Adipocyte (in vitro differentiated cells): ENCODE data around the gene FCHSD2.
A peak's percentile ranks its signal among the peaks of the same experiment; 100 is the strongest.
"Not testable (repeated sequence)": the region's sequence is repeated elsewhere in the genome, so short reads cannot be mapped to it uniquely, and the experiment has no call there.

Experiments
- DNase-seq: peaks from one replicate; pipeline ENCODE4 v3.0.0-alpha.2; 2015; ENCODE audit warnings: low read depth
- H3K27me3 ChIP-seq: replicated peaks from 2 replicates; pipeline ENCODE4 v1.7.0; 2013; ENCODE audit warnings: mild to moderate bottlenecking, low read length, moderate library complexity; ENCODE audit not compliant: control insufficient read depth, insufficient read depth
- H3K36me3 ChIP-seq: 2 replicates; pipeline ENCODE4 v1.7.0; 2013; ENCODE audit warnings: low read length, mild to moderate bottlenecking, moderate library complexity; ENCODE audit not compliant: control insufficient read depth, insufficient read depth, severe bottlenecking
- H3K4me1 ChIP-seq: 2 replicates; pipeline ENCODE4 v1.7.0; 2013; ENCODE audit warnings: mild to moderate bottlenecking, low read length, moderate library complexity; ENCODE audit not compliant: control insufficient read depth, insufficient read depth
- H3K4me3 ChIP-seq: 2 replicates; pipeline ENCODE4 v1.7.0; 2013; ENCODE audit warnings: mild to moderate bottlenecking, low read length, moderate library complexity
- H3K9ac ChIP-seq: 2 replicates; pipeline ENCODE4 v1.7.0; 2013; ENCODE audit warnings: mild to moderate bottlenecking, low read length, moderate library complexity
- H3K9me3 ChIP-seq: 2 replicates; pipeline ENCODE4 v1.7.0; 2013; ENCODE audit warnings: mild to moderate bottlenecking, low read length, moderate library complexity; ENCODE audit not compliant: control insufficient read depth

FCHSD2 gene

DNA sequence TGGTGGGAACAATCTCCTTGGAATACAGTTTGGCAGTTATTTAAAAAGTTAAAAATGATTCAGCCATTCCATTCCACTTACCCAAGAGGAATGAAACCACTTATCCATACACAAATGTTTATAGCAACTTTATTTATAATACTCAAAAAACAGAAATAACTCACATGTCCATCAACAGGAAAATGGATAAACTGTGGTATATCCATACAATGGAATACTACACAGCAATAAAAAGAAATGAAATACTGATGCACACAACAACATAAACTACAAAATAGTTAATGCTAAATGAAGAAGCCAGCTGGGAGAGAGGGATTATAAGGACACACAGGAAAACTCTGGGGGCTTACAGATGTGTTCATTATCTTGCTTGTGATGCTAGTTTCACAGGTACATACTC lies 64.7 kb downstream of the FCHSD2 start:
- Histone ChIP-seq H3K4me1 (peaks cover 12% of the 10 kb centered on the region), H3K9me3 (peaks cover 9% of the 10 kb centered on the region), H3K9ac (no peak overlapping the region), H3K27me3 (no peaks in the 10 kb centered on the region), H3K36me3 (peaks cover 12% of the 10 kb centered on the region), H3K4me3 (no peak overlapping the region)
- DNase-seq = no peak

DNA sequence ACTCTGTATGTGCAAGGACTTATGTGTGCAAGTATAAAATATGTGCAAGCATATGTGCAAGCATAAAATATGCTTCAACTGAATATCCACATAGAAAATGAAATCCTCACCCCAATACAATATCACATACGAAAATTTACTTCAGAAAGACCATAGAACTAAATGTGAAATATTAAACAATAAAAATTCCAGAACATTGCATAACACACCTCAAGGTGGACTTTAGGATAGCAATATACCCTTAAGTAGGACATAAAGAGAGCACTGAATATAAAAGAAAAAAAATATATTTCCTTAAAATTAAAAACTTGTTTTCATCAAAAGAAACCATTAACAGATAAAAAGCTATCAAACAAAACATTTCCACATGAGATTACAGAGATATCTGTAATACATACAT lies 67.8 kb downstream of the FCHSD2 start:
- Histone ChIP-seq H3K36me3 (peaks cover 12% of the 10 kb centered on the region), H3K4me1 (peaks cover 13% of the 10 kb centered on the region), H3K27me3 (no peaks in the 10 kb centered on the region), H3K4me3 (no peak overlapping the region), H3K9ac (no peak overlapping the region), H3K9me3 (peaks cover 9% of the 10 kb centered on the region)
- DNase-seq = no peak

DNA sequence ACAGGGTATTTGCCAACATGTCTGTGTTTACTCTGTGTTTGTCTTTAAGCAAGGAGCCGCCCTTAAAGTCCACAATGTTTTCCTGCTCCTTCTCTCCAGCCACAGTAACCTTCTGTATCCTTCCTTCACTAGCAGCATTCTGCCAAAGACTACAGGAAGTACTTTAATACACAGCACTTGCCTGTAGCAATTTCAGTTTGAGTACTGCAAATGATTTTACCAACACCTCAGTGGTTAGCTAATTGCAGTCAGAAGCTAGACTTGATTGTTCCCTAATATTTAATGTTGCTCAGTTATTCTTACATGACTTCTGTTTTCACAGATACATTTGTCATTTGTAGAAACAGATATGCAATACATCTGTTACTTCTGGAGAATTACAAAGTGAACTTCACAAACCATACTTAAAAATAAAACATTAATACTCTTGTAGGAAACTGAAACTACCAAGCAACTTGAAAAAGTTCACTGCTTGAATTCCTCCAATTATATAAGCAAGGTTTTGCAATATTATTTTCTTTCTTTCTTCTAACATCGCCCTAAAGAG lies 69.1 kb downstream of the FCHSD2 start:
- H3K9me3 ChIP-seq = peaks cover 9% of the 10 kb centered on the region
- peaks cover 8% of the 10 kb centered on the region for H3K36me3 ChIP-seq
- peak; percentile 63 for DNase-seq
- peaks cover 13% of the 10 kb centered on the region for H3K4me1 ChIP-seq
- H3K4me3 ChIP-seq = peak overlapping the region; percentile 72
- H3K9ac ChIP-seq = peak overlapping the region; percentile 60
- no peaks in the 10 kb centered on the region for H3K27me3 ChIP-seq

GRCh38 chr11:73070653-73071052 lies 71.5 kb downstream of the FCHSD2 start:
- Histone ChIP-seq H3K27me3 (no peaks in the 10 kb centered on the region), H3K36me3 (no peaks in the 10 kb centered on the region), H3K4me1 (peaks cover 13% of the 10 kb centered on the region), H3K9me3 (no peaks in the 10 kb centered on the region), H3K4me3 (no peak overlapping the region), H3K9ac (no peak overlapping the region)
- DNase-seq = no peak

DNA sequence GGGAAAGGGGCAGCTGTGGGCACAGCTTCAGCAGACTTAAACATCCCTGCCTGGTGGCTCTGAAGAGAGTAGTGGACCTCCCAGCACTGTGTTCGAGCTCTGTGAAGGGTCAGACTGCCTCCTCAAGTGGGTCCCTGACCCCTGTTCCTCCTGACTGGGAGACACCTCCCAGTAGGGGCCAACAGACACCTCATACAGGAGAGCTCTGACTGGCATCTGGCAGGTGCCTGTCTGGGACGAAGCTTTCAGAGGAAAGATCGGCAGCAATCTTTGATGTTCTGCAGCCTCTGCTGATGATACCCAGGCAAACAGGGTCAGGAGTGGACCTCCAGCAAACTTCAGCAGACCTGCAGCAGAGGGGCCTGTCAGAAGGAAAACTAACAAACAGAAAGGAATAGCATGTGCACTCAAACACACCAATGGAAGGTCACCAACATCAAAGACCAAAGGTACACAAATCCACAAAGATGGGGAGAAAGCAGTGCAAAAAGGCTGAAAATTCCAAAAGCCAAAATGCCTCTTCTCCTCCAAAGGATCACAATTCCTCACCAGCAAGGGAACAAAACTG lies 80.2 kb downstream of the FCHSD2 start:
- H3K36me3 ChIP-seq, H3K9me3 ChIP-seq, H3K4me3 ChIP-seq, DNase-seq, H3K9ac ChIP-seq, H3K4me1 ChIP-seq, H3K27me3 ChIP-seq: not testable (repeated sequence)

GRCh38 chr11:73061434-73061833 lies 80.7 kb downstream of the FCHSD2 start:
- not testable (repeated sequence) for H3K4me3 ChIP-seq, H3K27me3 ChIP-seq, H3K9me3 ChIP-seq, H3K9ac ChIP-seq, H3K4me1 ChIP-seq, DNase-seq, H3K36me3 ChIP-seq

GRCh38 chr11:73059915-73060314 lies 82.2 kb downstream of the FCHSD2 start:
- H3K4me1 ChIP-seq = peaks cover 5% of the 10 kb centered on the region
- DNase-seq = no peak

DNA sequence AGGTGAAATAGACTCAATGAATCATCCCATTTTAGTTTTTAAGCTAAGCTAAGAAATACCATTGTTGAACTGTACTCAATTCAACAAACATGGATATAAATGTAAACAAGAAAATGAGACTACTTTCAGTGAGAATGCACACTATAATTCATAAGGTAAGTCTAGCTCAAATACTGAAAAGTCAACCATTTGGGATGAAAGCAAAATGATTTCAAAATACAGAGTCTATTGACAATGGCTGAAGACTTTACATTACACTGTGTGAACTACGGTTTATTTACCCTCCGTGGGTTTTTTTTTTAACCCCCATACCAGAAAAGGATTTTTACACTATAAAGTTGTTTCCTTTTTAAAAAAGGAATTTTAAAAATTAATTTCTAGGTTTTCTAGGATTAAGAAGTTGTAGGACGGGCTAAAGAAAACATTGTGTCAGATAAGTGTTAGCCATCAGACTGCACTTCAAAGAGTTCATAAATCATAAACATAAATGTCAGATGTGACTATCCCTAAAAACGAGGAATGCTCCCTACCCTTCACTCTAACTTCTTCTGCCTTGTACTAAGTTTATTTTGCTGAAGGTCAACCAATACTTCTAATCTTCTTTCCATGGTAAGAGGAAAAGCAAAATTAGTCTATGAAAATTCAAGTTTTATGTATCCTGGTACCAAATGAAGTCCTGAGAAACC lies 83.0 kb downstream of the FCHSD2 start:
- no peak overlapping the region for H3K9ac ChIP-seq
- H3K9me3 ChIP-seq = no peaks in the 10 kb centered on the region
- no peak for DNase-seq
- H3K27me3 ChIP-seq = no peaks in the 10 kb centered on the region
- H3K4me1 ChIP-seq = peaks cover 5% of the 10 kb centered on the region
- no peaks in the 10 kb centered on the region for H3K36me3 ChIP-seq
- no peak overlapping the region for H3K4me3 ChIP-seq

More at GRCh38 chr11:73059915-73060314, 82.2 kb downstream of the FCHSD2 start:
- H3K4me3 ChIP-seq = no peak overlapping the region
- H3K27me3 ChIP-seq = no peaks in the 10 kb centered on the region
- no peaks in the 10 kb centered on the region for H3K36me3 ChIP-seq
- no peak overlapping the region for H3K9ac ChIP-seq
- no peaks in the 10 kb centered on the region for H3K9me3 ChIP-seq

GRCh38 chr11:73055655-73056354 lies 86.3 kb downstream of the FCHSD2 start:
- H3K4me1 ChIP-seq = peaks cover 5% of the 10 kb centered on the region
- no peaks in the 10 kb centered on the region for H3K9me3 ChIP-seq
- no peak overlapping the region for H3K4me3 ChIP-seq
- H3K36me3 ChIP-seq = no peaks in the 10 kb centered on the region
- H3K27me3 ChIP-seq = no peaks in the 10 kb centered on the region
- H3K9ac ChIP-seq = no peak overlapping the region
- DNase-seq = no peak

- Histone ChIP-seq H3K27me3 (no peaks in the 10 kb centered on the region), H3K4me3 (no peak overlapping the region), H3K9ac (no peak overlapping the region), H3K4me1 (peaks cover 5% of the 10 kb centered on the region), H3K36me3 (no peaks in the 10 kb centered on the region), H3K9me3 (no peaks in the 10 kb centered on the region)
- DNase-seq = no peak
Observed at GRCh38 chr11:73055002-73055401, 87.1 kb downstream of the FCHSD2 start.

GRCh38 chr11:73053964-73054363 lies 88.2 kb downstream of the FCHSD2 start:
- DNase-seq = peak; percentile 10
- Histone ChIP-seq H3K36me3 (no peaks in the 10 kb centered on the region), H3K4me3 (no peak overlapping the region), H3K9me3 (no peaks in the 10 kb centered on the region), H3K9ac (no peak overlapping the region), H3K27me3 (no peaks in the 10 kb centered on the region), H3K4me1 (peaks cover 5% of the 10 kb centered on the region)
